Measurements from ENCODE around the gene TSPAN10. TPM values are rescaled to one million over a fixed set of nuclear protein-coding genes. Genes with fewer than 3 reads are reported as not detected.

The TSPAN10 gene
- total and polyA plus RNA-seq, 8 donors, result 0.52 to 7.1 (median 3.6) TPM

DNA sequence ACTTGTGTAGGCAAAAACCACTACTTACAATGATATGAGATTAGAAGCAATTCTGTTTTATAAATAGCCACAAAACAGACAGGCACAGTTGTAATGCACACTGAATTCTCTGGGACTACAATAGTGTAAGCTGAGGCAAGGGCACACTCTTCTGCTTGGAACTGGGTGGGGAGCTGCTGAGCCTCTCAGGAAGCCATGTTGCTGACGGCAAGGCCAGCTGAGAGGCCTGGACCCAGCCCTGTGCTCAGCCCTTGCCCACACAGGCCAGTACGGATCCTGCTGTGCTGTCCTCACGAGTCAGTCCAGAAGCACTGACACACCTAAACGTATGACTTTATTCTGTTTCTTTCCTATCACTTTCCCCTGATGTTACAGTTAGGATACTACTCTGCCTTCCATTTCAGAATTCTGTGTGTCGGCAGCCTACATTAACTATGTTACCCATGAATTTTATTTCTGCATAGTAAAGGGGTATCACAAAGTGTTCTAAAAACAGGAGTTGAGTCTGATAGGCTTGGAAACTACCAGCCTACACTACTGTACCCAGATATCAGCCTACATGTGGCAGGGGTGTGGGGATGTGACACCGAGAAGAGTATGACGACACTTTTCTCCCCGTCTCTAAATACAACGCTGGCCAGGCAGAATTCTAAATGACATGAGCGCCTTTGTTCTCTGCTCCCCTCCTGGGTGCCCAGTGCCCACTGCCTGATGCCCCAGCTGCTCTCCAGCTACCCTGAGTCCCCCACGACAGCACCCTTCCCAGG is 43.7 kb upstream of the TSPAN10 start:
- TF ChIP-seq, protein P1, sequence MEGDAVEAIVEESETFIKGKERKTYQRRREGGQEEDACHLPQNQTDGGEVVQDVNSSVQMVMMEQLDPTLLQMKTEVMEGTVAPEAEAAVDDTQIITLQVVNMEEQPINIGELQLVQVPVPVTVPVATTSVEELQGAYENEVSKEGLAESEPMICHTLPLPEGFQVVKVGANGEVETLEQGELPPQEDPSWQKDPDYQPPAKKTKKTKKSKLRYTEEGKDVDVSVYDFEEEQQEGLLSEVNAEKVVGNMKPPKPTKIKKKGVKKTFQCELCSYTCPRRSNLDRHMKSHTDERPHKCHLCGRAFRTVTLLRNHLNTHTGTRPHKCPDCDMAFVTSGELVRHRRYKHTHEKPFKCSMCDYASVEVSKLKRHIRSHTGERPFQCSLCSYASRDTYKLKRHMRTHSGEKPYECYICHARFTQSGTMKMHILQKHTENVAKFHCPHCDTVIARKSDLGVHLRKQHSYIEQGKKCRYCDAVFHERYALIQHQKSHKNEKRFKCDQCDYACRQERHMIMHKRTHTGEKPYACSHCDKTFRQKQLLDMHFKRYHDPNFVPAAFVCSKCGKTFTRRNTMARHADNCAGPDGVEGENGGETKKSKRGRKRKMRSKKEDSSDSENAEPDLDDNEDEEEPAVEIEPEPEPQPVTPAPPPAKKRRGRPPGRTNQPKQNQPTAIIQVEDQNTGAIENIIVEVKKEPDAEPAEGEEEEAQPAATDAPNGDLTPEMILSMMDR (IDR thresholded peaks at IDR 0.05), result no peak
- no peak overlapping the region for H3K4me3 ChIP-seq
- H3K4me1 ChIP-seq, result no peaks in the 10 kb centered on the region
- peaks cover under 1 to 100% of the 10 kb centered on the region in 2 donors for H3K36me3 ChIP-seq
- ATAC-seq (no peak), DNase-seq (no peak)
- H3K9me3 ChIP-seq, result no peaks in the 10 kb centered on the region
- intact Hi-C loops (cut with DNase I), result no loop called here
- H3K27ac ChIP-seq, result no peak overlapping the region
- no peaks in the 10 kb centered on the region for H3K27me3 ChIP-seq

DNA sequence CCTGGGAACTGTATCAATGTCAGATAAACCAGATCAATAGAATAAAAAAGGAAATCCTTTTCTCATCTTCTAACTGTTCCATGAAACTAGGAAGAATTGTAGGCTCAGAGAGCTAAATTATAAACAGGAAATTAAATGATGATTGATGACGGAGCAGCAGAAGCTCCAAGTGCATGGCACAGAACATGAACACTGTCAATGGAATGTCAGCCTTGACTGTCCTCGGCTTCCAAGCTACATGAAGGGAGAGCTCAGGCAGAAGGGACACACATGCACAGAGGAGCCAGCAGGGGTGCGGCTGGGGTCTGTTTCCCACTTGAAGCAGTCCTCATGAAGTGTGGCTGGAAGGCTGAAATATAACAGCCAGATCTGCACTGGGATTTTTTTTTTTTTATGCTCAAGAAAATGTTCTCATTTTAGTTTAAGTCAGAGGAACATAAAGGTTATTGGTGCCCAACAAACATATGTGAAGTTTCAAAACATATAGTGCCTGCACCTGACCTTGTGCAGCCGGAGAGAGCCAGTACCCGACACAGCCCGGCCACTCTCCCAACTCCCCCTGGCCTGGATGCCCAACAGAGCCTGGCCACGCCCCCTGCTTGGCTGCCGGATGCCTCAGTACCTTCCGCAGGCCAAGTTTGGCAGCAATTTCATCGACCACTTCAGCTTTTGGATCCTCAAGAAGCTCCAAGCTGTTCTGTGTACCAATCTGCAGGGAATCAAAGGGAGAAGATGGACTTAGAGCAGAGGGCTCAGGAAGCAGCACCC is 37.1 kb upstream of the TSPAN10 start:
- DNase-seq, result no peak
- Histone ChIP-seq H3K27ac (no peak overlapping the region), H3K27me3 (no peaks in the 10 kb centered on the region), H3K36me3 (peaks cover 0 to 95% of the 10 kb centered on the region in 2 donors), H3K9me3 (no peaks in the 10 kb centered on the region), H3K4me3 (no peak overlapping the region), H3K4me1 (peaks cover 0 to 13% of the 10 kb centered on the region in 2 donors)
- no peak for ATAC-seq
- TF ChIP-seq, protein P1 (IDR thresholded peaks at IDR 0.05), result no peak
- intact Hi-C loops (cut with DNase I), result loop anchor here in 1 of 2 donors (10.0 kb wide), 1 partner anchor 345 kb away; no protein-coding TSS in a partner anchor

DNA sequence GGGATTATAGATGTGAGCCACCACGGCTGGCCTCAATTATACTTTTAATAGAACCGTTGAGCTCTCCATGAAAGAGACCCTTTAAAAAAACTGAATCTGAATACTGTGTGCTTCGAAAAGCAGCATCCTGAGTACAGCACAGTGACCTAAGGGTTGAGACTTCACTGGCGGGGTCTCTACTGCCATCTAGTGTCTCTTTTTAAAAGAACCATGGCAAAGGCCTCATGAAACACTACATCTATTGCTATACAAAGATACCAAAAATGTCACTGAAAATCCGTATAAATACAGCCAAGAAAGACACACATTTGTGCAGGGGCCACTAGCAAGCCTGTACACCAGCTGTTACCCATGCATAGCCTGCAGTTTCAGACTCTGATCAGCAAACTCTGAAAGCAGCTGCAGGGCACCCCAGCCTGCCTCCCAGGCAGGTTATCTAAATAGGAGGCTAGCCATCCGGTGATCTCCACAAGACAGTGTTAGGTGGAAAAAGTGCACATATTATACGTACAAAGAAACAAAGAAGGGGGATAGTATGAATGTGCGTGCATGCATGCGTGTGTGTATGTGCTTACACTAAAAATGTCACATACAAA is 35.4 kb upstream of the TSPAN10 start:
- ATAC-seq (peak; percentile 98), DNase-seq (peak in 2 of 4 donors; percentile 62 to 73)
- Histone ChIP-seq H3K27ac (no peak overlapping the region), H3K9me3 (no peaks in the 10 kb centered on the region), H3K27me3 (no peaks in the 10 kb centered on the region), H3K36me3 (peaks cover 0 to 95% of the 10 kb centered on the region in 2 donors), H3K4me3 (no peak overlapping the region), H3K4me1 (peaks cover 0 to 13% of the 10 kb centered on the region in 2 donors)
- intact Hi-C loops (cut with DNase I), result loop anchor here in 1 of 2 donors (10.0 kb wide), 1 partner anchor 347 kb away; no protein-coding TSS in a partner anchor
- TF ChIP-seq, protein P1 (IDR thresholded peaks at IDR 0.05), result peak; percentile 72 to 77

DNA sequence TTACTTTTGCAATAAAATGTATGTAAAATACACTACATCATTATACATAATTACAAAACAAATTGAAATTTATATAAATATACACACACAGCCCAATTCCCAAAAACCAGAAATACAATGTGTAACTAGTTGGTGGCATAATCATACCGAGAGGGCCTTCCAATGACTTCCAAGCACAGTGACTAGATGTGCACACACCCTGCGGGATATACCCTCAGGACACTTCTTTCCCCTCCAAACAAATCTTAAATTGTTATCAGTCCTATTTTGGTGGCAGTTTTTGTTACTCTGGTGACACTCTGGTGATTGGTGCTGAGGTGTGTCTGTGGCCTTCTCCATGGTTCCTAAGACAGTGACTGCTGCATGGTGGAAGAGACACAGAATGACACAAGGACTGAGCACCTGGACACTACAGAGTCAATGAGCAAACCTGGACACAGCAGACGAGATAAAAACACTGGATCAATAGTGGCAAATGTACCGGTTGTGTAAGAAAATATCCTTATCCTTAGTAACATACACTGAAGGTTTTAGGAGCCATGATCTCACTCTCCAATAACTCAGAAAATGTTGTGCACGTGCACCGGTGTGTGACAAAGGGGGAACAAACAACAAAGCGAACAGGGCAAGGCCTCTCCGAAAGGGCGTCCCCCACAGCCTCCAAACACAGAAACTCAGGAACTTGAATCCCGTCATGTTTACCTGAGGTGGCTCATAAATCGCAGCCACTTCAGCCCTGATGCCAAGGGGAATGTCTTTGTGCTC is 33.0 kb upstream of the TSPAN10 start:
- ATAC-seq (no peak), DNase-seq (no peak)
- H3K36me3 ChIP-seq, result peaks cover 0 to 95% of the 10 kb centered on the region in 2 donors
- H3K4me3 ChIP-seq, result no peak overlapping the region
- intact Hi-C loops (cut with DNase I), result loop anchor here in 1 of 2 donors (10.0 kb wide), 1 partner anchor 349 kb away; no protein-coding TSS in a partner anchor
- no peak overlapping the region for H3K27ac ChIP-seq
- TF ChIP-seq, protein P1 (IDR thresholded peaks at IDR 0.05), result no peak
- H3K27me3 ChIP-seq, result no peaks in the 10 kb centered on the region
- H3K4me1 ChIP-seq, result peaks cover 0 to 17% of the 10 kb centered on the region in 2 donors
- H3K9me3 ChIP-seq, result no peaks in the 10 kb centered on the region
